GM12801 (cell line): ENCODE data around the gene NCKAP5.

Experiments used
- CTCF ChIP-seq: IDR thresholded peaks from one replicate; pipeline ENCODE4 v1.5.1; 2011; ENCODE audit warnings: control low read depth; ENCODE audit not compliant: insufficient read length; ENCODE audit errors: extremely low read depth

The NCKAP5 gene

GRCh38 chr2:133574186-133574585 lies 5.9 kb upstream of the NCKAP5 start:
- TF ChIP-seq CTCF = no peak

- TF ChIP-seq CTCF = no peak
Measured at GRCh38 chr2:133573491-133574162, 5.4 kb upstream of the NCKAP5 start.

GRCh38 chr2:133571249-133571648 lies 3.0 kb upstream of the NCKAP5 start:
- no peak for TF ChIP-seq CTCF

- TF ChIP-seq CTCF = no peak
Measured at GRCh38 chr2:133570542-133570941, 2.3 kb upstream of the NCKAP5 start.

GRCh38 chr2:133569286-133569830 lies 1.1 kb upstream of the NCKAP5 start:
- no peak for TF ChIP-seq CTCF

GRCh38 chr2:133568598-133568997 lies 335 bp upstream of the NCKAP5 start:
- TF ChIP-seq CTCF = no peak

GRCh38 chr2:133562558-133562957 lies 5.7 kb downstream of the NCKAP5 start:
- no peak for TF ChIP-seq CTCF
